Fibroblast of the conjunctiva (primary cell): Measurements from ENCODE around the gene ZNF618.
"Not testable (repeated sequence)": the region's sequence is repeated elsewhere in the genome, so short reads cannot be mapped to it uniquely, and the experiment has no call there.

Source experiments
- DNase-seq: peaks from one replicate; pipeline ENCODE4 v3.0.0-alpha.2; 2010; ENCODE audit warnings: low read depth

Gene ZNF618

GRCh38 chr9:114037961-114038723 lies 162.0 kb downstream of the ZNF618 start:
- DNase-seq = no peak

- DNase-seq = no peak
Measured at GRCh38 chr9:114038724-114039313, 162.7 kb downstream of the ZNF618 start.

DNA sequence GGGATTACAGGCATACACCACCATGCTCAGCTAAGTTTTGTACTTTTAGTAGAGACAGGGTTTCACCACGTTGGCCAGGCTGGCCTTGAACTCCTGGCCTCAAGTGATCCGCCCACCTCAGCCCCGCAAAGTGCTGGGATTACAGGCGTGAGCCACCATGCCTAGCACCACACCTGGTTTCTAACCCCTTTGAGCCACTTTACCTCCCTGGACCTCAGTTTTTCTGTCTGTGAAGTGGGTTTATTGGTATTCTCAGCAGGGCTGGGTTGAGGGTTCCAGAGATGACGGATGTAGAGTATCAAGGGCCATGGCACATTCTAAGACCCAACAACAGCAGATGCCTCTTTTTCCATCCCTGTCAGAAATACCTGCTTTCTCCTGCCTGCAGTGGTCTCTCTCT lies 163.4 kb downstream of the ZNF618 start:
- DNase-seq = no peak

GRCh38 chr9:114043660-114044059 lies 167.6 kb downstream of the ZNF618 start:
- not testable (repeated sequence) for DNase-seq

- no peak for DNase-seq
Measured at GRCh38 chr9:114046237-114046755, 170.2 kb downstream of the ZNF618 start.

DNA sequence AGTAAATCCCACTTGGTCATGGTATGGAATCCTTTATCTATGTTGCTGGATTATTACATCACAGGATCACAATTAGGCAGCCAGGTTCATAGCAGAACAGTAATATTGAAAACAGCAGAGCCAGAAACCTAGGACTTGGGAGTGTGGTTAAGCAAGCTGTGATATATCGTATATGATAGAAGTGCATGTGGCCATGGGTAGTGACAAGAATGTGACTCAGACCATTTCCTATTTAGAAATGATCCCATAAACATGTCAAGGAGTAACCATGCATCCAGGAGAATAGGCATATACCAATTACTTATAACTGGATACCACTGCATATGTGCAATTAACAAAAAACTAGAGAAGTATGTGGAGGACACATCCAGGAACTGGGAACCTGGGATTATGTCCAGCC lies 170.8 kb downstream of the ZNF618 start:
- DNase-seq = no peak

- DNase-seq = no peak
Measured at GRCh38 chr9:114047717-114048116, 171.6 kb downstream of the ZNF618 start.

DNA sequence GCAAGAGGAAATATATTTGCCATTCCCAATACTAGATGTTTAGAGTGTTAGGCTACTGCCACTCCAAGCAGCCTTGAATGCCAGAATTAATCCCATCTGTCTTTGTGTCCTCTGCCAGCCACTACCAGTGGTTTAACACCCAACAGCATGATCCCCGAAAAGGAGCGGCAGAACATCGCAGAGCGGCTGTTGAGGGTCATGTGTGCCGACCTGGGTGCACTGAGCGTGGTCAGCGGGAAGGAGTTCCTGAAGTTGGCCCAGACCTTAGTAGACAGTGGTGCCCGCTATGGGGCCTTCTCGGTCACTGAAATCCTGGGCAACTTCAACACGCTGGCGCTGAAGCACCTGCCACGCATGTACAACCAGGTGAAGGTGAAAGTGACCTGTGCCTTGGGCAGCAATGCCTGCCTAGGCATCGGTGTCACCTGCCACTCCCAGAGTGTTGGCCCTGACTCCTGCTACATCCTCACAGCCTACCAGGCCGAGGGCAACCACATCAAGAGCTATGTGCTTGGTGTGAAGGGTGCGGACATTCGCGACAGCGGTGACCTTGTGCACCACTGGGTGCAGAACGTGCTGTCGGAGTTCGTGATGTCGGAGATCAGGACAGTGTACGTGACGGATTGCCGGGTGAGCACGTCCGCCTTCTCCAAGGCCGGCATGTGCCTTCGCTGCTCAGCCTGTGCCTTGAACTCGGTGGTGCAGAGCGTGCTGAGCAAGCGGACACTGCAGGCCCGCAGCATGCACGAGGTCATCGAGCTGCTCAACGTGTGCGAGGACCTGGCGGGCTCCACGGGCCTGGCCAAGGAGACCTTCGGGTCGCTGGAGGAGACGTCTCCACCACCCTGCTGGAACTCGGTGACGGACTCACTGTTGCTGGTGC lies 172.7 kb downstream of the ZNF618 start:
- no peak for DNase-seq

DNA sequence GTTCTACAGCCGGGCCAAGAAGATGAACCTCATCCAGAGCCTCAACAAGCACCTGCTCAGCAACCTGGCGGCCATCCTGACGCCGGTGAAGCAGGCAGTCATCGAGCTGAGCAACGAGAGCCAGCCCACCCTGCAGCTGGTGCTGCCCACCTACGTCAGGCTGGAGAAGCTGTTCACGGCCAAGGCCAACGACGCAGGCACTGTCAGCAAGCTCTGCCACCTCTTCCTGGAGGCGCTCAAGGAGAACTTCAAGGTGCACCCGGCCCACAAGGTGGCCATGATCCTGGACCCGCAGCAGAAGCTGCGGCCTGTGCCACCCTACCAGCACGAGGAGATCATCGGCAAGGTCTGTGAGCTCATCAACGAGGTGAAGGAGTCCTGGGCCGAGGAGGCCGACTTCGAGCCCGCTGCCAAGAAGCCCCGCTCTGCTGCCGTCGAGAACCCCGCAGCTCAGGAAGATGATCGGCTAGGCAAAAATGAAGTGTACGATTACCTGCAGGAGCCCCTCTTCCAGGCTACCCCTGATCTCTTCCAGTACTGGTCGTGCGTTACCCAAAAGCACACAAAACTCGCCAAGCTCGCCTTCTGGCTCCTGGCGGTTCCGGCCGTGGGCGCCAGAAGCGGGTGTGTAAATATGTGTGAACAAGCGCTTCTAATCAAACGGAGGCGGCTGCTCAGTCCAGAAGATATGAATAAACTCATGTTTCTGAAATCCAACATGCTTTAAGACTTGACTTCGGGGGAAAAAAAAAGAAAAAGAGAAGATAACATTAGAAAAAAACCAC lies 173.5 kb downstream of the ZNF618 start:
- DNase-seq = no peak

- no peak for DNase-seq
Measured at GRCh38 chr9:114050226-114050568, 174.1 kb downstream of the ZNF618 start.

DNA sequence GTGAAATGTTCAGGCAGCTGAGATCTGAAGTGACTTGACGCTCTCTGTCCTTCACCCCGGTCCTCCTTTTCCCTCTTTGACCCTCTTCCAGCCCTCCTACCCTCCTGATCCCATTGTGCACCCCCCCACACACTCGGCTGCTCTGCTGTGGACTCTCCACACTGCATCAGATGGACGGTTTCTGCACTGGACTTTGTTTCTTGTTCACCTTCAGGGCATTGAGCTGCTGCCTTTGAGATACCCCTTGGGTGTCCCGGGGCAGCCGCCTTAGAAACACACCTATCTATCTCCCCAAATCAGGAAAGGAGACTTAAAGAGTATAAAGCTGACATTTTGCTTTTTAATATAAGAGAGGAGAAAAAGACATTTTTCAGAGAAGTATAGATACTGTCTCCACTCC lies 174.5 kb downstream of the ZNF618 start:
- no peak for DNase-seq

- no peak for DNase-seq
Measured at GRCh38 chr9:114051281-114051680, 175.2 kb downstream of the ZNF618 start.

DNA sequence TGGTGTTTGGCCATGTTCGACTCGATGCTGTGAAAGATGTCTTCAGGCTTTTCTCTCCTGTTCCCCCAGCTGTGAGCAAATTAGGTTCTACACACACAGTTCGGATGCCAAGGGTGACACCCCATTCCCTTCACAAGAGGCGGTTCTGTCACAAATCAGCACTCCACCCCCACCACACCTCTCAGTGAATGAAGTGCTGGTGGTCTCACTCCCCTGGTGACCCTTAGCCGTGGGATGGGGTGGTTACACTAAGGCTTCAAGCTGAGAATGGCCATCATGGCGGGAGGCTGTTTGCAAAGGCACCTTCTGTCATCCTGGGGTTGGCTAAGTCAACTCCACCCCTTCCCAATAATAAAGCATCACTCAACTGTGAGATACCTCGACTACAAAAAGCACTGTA lies 175.6 kb downstream of the ZNF618 start:
- DNase-seq = no peak

- DNase-seq = no peak
Measured at GRCh38 chr9:114053246-114054005, 177.3 kb downstream of the ZNF618 start.

GRCh38 chr9:114054191-114054690 lies 178.1 kb downstream of the ZNF618 start:
- no peak for DNase-seq

- no peak for DNase-seq
Measured at GRCh38 chr9:114055061-114055460, 179.0 kb downstream of the ZNF618 start.

DNA sequence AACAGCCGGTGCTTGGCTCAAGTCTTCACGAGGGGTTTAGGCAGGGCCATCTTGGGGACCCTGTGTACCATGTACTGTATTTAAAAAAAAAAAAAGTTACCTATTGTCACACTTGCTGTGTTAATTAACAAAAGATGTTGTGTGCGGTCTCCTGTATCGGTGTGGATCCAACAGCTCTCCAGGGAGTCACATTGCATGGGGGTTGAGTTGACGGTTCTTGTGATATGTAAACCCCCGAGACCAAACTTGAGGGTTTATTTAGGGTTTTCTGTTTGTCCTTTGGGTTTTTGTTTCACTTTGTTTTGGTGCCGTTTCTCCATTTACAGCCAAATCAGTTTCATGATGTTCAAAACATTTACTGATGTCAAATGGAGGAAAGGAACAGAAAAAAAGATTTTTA lies 179.8 kb downstream of the ZNF618 start:
- no peak for DNase-seq

DNA sequence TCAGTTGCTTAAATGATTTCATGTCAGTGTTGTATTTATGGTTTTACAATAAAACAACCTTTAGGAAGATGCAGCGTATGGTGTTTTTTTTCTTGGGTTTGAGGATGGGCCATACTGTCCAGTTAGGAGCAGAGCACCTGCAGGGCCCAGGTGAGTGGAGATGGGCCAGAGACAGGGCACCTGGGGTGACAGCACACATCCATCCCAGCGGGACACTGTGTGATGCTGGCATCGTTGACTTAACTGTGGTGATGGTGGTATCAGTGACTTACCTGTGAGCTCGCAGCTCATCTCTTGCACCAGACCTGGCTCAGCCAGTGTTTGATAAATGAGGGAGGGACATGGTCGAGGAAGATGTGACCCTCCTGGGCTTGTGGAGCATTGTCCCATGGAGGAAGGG lies 180.4 kb downstream of the ZNF618 start:
- no peak for DNase-seq

DNA sequence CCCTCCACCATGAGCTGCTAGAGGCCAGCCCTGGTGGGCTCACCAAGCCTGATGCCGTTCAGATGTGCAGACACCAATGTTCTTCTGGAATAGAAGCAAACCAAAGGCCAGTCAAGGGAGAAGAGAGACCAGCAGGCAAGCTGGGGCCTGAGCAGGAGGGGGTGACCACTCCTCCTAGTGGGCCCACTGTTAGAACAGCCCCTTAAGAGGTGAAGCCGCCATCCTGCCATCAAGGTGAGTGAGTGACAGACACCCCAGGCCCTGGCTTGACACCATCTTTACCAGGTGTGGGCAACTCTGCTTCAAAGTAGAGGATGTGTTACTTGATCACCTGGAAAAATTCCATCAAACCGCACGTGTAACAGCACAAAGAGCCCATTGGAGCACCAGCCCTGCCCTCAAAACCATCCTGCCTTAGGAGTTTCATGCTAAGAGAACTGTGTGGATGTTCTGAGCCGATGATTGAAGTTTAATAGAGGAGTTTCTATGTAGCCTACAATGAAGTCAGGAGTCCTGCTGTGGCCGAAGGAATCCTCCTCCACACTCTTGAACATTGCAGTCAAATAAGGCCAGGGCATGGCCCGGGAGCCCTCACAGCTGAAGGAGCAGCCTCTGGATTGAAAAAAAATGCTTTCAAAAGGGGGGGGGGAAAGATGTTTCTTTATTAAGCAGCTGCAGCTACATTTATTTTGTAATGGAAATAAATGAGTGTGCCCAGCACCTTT lies 181.2 kb downstream of the ZNF618 start:
- no peak for DNase-seq

DNA sequence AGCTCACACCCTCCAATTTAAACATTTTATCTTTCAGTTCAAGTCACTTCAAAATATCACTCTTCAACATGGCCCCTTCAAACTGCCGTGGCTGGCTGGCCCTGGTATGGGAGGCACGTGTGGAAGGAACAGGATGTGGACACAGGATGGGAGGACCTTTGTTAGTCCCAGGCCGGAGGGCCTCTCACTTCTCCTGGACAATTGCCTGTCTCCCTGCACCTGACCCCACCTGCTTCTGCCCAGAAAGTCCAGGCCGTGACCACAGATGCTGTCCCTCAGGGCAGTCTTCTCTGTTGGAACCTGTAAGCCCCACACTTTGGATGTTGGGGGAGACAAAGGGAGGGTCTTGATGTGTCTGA lies 182.6 kb downstream of the ZNF618 start:
- DNase-seq = no peak
